HCT116 (cell line): ENCODE data around the gene PDLIM7. TPM values are rescaled to one million over a fixed set of nuclear protein-coding genes. Genes with fewer than 3 reads are reported as not detected.

Experiments used
- ATAC-seq: fragments of 200-7000 bp; cut with Tn5 transposase; 2 replicates; pipeline ENCODE4 v1.9.1; 2020; ENCODE audit warnings: mild to moderate bottlenecking, moderate library complexity
- BruUV-seq: library from RNA; stranded (reverse); fragments of 400-500 nt; replicated peaks from 2 replicates; lab custom pipeline; 2021; lab: Mats Ljungman, UMichigan
- CTCF ChIA-PET: fragments of 300-600 bp; sonication (Branson Sonifier 250); formaldehyde crosslinking; loops from one replicate; lab custom pipeline; 2021; ENCODE audit warnings: antibody characterized with exemption; lab: Charles Lee
- POLR2A ChIA-PET: fragments of 300-600, 350-600 bp; sonication (Branson Sonifier 250); formaldehyde crosslinking; loops from one replicate; lab custom pipeline; 2021; ENCODE audit warnings: antibody characterized with exemption; lab: Charles Lee
- RAD21 ChIA-PET, 2 experiments: fragments of 300-600 bp; sonication (Branson Sonifier 250); formaldehyde crosslinking; loops; one replicate each; lab custom pipeline; 2023; ENCODE audit warnings: low total read pairs in 2 of 2; ENCODE audit not compliant: uncharacterized antibody in 2 of 2, unreplicated experiment in 2 of 2, low non-redundant PET in 1 of 2; lab: Charles Lee
- DNase-seq: peaks from one replicate; pipeline ENCODE4 v3.0.0-alpha.2; 2010; ENCODE audit warnings: low read depth, low spot score
- H2AFZ ChIP-seq: fragments of 200-600 bp; shearing (Covaris generic), sonication (generic); 2 replicates; pipeline ENCODE4 v1.6.1; 2017; ENCODE audit warnings: low read depth, mixed run types, mixed read lengths, antibody characterized with exemption, low read length; ENCODE audit not compliant: poor library complexity, severe bottlenecking
- H3K27ac ChIP-seq: 2 replicates; pipeline ENCODE4 v1.5.1; 2012; ENCODE audit warnings: low read depth, low read length
- H3K27me3 ChIP-seq: fragments of 200-600 bp; sonication (generic); 2 replicates; pipeline ENCODE4 v1.6.1; 2016; ENCODE audit warnings: mixed run types, low read length, mixed read lengths; ENCODE audit not compliant: insufficient read depth
- H3K36me3 ChIP-seq, 2 experiments: fragments of 200-500 bp in 1 of 2; fragments of 200-600 bp in 1 of 2; sonication (Bioruptor generic) in 1 of 2; sonication (generic) in 1 of 2; 2 replicates each; pipeline versions ENCODE4 v1.5.1 to v1.6.1; 2014 to 2016; ENCODE audit warnings: low read length in 2 of 2, inconsistent platforms in 1 of 2, mixed read lengths in 1 of 2, mixed run types in 1 of 2; ENCODE audit not compliant: insufficient read depth in 2 of 2, control insufficient read depth in 1 of 2
- H3K4me1 ChIP-seq, 2 experiments: fragments of 200-600 bp in 1 of 2; sonication (generic) in 1 of 2; 2 replicates each; pipeline versions ENCODE4 v1.5.1 to v1.6.1; 2012 to 2017; ENCODE audit warnings: low read length in 2 of 2, inconsistent platforms in 1 of 2, mild to moderate bottlenecking in 1 of 2, mixed read lengths in 1 of 2, mixed run types in 1 of 2, moderate library complexity in 1 of 2; ENCODE audit not compliant: insufficient read depth in 2 of 2, control insufficient read depth in 1 of 2
- H3K4me2 ChIP-seq: fragments of 200-600 bp; sonication (generic); 2 replicates; pipeline ENCODE4 v1.6.1; 2017; ENCODE audit warnings: mixed run types, low read length, mixed read lengths
- H3K4me3 ChIP-seq, 2 experiments: fragments of 200-600 bp in 1 of 2; sonication (generic) in 1 of 2; replicated peaks in 1 of 2; 2 replicates each; pipeline ENCODE4 v1.5.1; 2011 to 2016; ENCODE audit warnings: low read length in 2 of 2, control low read depth in 1 of 2, low read depth in 1 of 2, mild to moderate bottlenecking in 1 of 2, mixed read lengths in 1 of 2, mixed run types in 1 of 2
- H3K79me2 ChIP-seq: fragments of 200-600 bp; sonication (generic); 2 replicates; pipeline ENCODE4 v1.6.1; 2017; ENCODE audit warnings: mild to moderate bottlenecking, mixed run types, low read length, moderate library complexity, mixed read lengths; ENCODE audit not compliant: insufficient read depth
- H3K9ac ChIP-seq: fragments of 200-600 bp; sonication (generic); 2 replicates; pipeline ENCODE4 v1.6.1; 2016; ENCODE audit warnings: low read length, mixed read lengths
- H3K9me2 ChIP-seq: fragments of 200-600 bp; sonication (generic), shearing (Covaris generic); 2 replicates; pipeline ENCODE4 v1.6.1; 2017; ENCODE audit warnings: mixed run types, mild to moderate bottlenecking, moderate library complexity; ENCODE audit not compliant: insufficient read depth
- H3K9me3 ChIP-seq, 2 experiments: fragments of 200-500 bp in 1 of 2; fragments of 200-600 bp in 1 of 2; sonication (Bioruptor generic) in 1 of 2; sonication (generic) in 1 of 2; 2 replicates each; pipeline ENCODE4 v1.6.1; 2014 to 2017; ENCODE audit warnings: low read length in 2 of 2, mixed read lengths in 2 of 2, inconsistent platforms in 1 of 2, low read depth in 1 of 2, mild to moderate bottlenecking in 1 of 2, mixed run types in 1 of 2, moderate library complexity in 1 of 2; ENCODE audit not compliant: control insufficient read depth in 1 of 2, insufficient read depth in 1 of 2
- H4K20me1 ChIP-seq: fragments of 200-600 bp; sonication (generic), shearing (Covaris generic); 2 replicates; pipeline ENCODE4 v1.6.1; 2017; ENCODE audit warnings: mixed run types, mild to moderate bottlenecking, moderate library complexity; ENCODE audit not compliant: insufficient read depth
- CBX3 ChIP-seq: IDR thresholded peaks from 2 replicates; pipeline ENCODE4 v1.6.1; 2012; ENCODE audit warnings: low read depth
- SP1 ChIP-seq: IDR thresholded peaks from 2 replicates; pipeline ENCODE4 v1.6.1; 2012; ENCODE audit warnings: low read depth
- intact Hi-C: fragments of 100-400 bp; cut with micrococcal nuclease; formaldehyde crosslinking; loops from 2 replicates; pipeline ENCODE4 v1.10.0; 2022
- total RNA-seq: library from RNA; stranded (reverse); gene quantifications from one replicate; pipeline ENCODE4 v1.2.1, GENCODE V29; 2021; ENCODE audit not compliant: unreplicated experiment
- TF ChIP-seq, protein P1 (sequence below), 3 experiments: fragments of 200-600 bp in 1 of 3; sonication (generic) in 1 of 3; IDR thresholded peaks in 2 of 3; conservative IDR thresholded peaks in 1 of 3; 2 replicates each; pipeline ENCODE4 v1.5.1; 2012 to 2017; ENCODE audit warnings: low read depth in 2 of 3, low read length in 2 of 3, antibody characterized with exemption in 1 of 3, borderline replicate concordance in 1 of 3, control low read depth in 1 of 3, mild to moderate bottlenecking in 1 of 3, mixed read lengths in 1 of 3, mixed run types in 1 of 3, moderate library complexity in 1 of 3; ENCODE audit not compliant: insufficient read depth in 1 of 3
- TF ChIP-seq, protein P2 (sequence below): IDR thresholded peaks from 2 replicates; pipeline ENCODE4 v1.6.1; 2011; ENCODE audit warnings: mild to moderate bottlenecking, low read length, moderate library complexity; ENCODE audit not compliant: insufficient replicate concordance; ENCODE audit errors: extremely low read depth

Gene PDLIM7
- total RNA-seq, 1 experiment from 2014 or later = 153 TPM

DNA sequence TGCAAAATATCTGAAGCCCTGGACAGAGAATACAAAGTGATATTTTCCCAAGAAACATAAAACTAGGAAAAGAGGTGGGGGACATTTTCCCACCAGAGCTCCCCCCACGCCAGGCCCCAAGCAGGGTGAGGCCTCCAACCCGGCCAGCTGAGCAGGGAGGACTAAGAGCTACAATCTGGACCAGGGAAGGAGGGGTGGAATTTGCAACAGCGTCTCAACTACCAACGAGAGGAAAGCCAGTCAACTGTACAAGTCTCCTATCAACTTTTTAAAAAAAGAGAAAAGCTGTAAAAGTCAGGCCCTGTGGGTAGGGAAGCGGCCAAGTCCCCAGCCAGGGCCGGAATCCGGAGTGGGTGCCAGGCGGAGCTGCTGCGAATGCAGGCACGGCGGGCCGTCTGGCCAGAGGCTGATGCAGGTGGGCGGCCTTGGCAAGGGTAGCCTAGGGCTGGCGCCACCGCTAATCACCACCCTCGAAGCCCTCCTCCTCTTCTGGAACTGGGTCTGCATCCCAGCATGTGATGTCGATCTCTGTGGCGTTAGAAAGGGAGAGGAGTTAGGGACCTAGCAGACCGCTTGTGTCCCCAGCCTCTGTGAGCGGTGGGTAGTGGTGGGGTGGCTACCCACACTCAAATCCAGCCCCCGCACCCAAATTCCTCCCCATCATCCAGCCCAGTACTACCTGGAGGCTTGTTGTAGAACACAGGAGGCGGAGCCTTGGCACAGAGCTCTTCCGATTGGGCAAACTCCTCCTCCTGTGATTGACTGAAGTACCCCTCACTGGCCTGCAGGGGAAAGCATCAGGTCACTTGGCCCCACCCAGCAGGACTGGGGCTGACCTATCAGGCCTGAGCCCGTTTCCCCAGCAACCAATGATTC, 40.2 kb downstream of the PDLIM7 start:
- no peaks in the 10 kb centered on the region for H4K20me1 ChIP-seq
- peak overlapping the region; percentile 96; the same call in 1 of the 2 replicates for H3K27ac ChIP-seq
- no peaks in the 10 kb centered on the region for H3K27me3 ChIP-seq
- H3K79me2 ChIP-seq = peaks cover 7% of the 10 kb centered on the region
- no peak overlapping the region for H2AFZ ChIP-seq
- intact Hi-C loops = loop anchor here (1.0 to 2.0 kb wide), 3 partner anchors 39 to 342 kb away; no protein-coding TSS in a partner anchor
- H3K9me2 ChIP-seq = no peaks in the 10 kb centered on the region
- CTCF ChIA-PET = interaction anchor here (0.6 to 6.8 kb wide), 21 partner anchors 8 to 344 kb away, joined by 3 to 85 read pairs (median 4); partner anchors contain the start of genes GRK6, PDLIM7 and PFN3
- peak; percentile 60 for ATAC-seq
- peaks cover 15 to 48% of the 10 kb centered on the region in 2 experiments; a peak in 3 of 4 replicates for H3K4me1 ChIP-seq
- BruUV-seq = TSS peak; percentile 51
- H3K9ac ChIP-seq = 0 out of 2 replicates have a peak overlapping the region, but pooled peaks have one; percentile 39
- peak overlapping the region; percentile 96 for H3K4me2 ChIP-seq
- RAD21 ChIA-PET = interaction anchor here (0.5 to 1.2 kb wide), 2 partner anchors 8 to 53 kb away, joined by 3 read pairs; no protein-coding TSS in a partner anchor
- no peak overlapping the region for H3K4me3 ChIP-seq
- peak; percentile 97 for DNase-seq
- POLR2A ChIA-PET = interaction anchor here (0.8 to 1.7 kb wide), 9 partner anchors 9 to 149 kb away, joined by 3 to 9 read pairs (median 4); partner anchors contain the start of gene PDLIM7
- TF ChIP-seq SP1 (no peak), CBX3 (no peak)
- TF ChIP-seq, protein P1, sequence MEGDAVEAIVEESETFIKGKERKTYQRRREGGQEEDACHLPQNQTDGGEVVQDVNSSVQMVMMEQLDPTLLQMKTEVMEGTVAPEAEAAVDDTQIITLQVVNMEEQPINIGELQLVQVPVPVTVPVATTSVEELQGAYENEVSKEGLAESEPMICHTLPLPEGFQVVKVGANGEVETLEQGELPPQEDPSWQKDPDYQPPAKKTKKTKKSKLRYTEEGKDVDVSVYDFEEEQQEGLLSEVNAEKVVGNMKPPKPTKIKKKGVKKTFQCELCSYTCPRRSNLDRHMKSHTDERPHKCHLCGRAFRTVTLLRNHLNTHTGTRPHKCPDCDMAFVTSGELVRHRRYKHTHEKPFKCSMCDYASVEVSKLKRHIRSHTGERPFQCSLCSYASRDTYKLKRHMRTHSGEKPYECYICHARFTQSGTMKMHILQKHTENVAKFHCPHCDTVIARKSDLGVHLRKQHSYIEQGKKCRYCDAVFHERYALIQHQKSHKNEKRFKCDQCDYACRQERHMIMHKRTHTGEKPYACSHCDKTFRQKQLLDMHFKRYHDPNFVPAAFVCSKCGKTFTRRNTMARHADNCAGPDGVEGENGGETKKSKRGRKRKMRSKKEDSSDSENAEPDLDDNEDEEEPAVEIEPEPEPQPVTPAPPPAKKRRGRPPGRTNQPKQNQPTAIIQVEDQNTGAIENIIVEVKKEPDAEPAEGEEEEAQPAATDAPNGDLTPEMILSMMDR (IDR thresholded peaks at IDR 0.05 in 2 of 3, conservative IDR thresholded peaks at IDR 0.05 in 1 of 3; ENCODE audit: borderline replicate concordance in 1 of 3, insufficient read depth in 1 of 3, low read depth in 2 of 3, low read length in 2 of 3) = peak in 2 of 3 experiments; percentile 37 to 74; a peak in 4 of 6 replicates
- TF ChIP-seq, protein P2, sequence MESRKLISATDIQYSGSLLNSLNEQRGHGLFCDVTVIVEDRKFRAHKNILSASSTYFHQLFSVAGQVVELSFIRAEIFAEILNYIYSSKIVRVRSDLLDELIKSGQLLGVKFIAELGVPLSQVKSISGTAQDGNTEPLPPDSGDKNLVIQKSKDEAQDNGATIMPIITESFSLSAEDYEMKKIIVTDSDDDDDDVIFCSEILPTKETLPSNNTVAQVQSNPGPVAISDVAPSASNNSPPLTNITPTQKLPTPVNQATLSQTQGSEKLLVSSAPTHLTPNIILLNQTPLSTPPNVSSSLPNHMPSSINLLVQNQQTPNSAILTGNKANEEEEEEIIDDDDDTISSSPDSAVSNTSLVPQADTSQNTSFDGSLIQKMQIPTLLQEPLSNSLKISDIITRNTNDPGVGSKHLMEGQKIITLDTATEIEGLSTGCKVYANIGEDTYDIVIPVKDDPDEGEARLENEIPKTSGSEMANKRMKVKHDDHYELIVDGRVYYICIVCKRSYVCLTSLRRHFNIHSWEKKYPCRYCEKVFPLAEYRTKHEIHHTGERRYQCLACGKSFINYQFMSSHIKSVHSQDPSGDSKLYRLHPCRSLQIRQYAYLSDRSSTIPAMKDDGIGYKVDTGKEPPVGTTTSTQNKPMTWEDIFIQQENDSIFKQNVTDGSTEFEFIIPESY = no peak
- TF ChIP-seq, all 23 proteins: peak for 1
- H3K9me3 ChIP-seq = no peaks in the 10 kb centered on the region
- H3K36me3 ChIP-seq = peaks cover 0 to 11% of the 10 kb centered on the region in 2 experiments; a peak in 1 of 4 replicates
